ENCODE data around the gene AP1AR.

AP1AR gene

DNA sequence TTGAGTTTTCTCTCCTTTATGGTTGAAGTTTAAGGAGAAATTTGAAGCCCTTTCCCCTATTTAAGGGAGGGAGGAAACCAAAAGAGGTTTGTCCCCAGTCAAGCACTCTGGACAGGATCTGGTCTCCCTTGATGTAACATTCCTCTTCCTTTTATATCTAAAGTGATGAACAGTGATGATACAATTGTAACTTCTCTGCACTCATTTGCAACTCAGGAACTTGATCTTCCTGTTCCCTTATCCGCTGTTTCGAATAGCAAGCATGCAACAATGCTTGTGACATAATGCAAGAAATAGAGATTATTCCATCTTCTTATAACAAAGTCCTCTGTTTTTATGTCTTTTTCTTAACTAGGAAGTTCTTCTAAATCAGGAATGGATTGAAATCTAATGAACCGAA is 83.9 kb downstream of the AP1AR start:
- DNase-seq = no peak

DNA sequence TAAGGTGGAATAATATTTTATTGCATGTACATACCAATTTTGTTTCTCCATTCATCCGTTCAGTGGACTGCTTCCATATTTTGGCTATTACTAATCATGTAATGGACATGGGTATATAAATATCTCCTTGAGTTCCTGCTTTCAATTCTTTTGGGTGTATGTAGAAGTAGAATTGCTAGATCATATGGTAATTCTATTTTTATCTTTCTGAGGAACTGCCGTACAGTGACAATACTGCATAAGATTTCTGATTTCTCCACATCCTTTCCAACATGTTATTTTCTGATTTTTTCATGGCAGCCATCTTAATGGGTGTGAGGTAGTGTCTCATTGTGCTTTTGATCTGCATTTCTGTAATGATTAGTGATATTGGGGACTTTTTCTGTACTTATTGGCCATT is 84.8 kb downstream of the AP1AR start:
- no peak for DNase-seq

DNA sequence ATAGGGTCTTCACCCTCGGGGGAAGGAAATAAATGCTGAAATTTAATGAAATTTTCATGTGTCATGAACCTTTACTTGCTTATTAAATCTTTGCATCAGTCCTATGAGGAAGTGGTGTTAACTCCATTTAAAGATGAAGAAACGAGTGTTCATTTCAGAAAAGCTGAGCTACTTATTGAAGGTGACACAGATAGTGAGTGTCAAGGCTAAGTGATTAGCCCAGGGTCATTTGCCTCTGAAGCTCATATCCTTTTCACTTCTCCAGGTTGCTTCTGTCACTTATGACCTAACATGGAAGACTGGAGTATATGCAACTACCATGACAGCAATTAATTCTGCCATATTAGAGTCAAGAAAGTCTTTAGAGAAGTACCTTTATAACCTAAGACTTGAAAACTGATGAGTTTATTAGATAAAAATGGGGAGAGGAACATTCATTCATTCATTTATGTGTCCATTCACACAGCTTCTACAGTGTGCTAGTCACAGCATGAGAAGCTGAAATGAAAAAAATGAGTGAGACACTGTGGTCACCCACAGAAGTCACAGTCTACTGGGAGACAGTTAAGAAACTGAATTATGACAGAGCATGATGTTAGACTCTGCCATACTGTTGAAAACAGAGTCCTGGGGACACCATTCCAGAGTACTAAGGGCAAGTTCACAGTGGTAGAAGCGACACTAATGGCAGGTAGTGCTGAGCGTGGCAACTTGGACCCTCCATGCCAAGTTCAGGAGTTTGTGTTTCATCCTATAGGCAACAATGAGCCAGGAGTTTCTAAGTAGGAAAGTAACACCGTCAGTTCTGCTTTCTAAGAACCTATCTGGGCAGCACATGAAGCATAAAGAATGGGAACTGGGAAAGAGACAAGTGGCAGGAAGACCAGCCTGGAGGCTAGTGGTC is 86.9 kb downstream of the AP1AR start:
- no peak for DNase-seq
